Keratinocyte (primary cell): ENCODE measurements around the gene ADARB2. TPM values are rescaled to one million over a fixed set of nuclear protein-coding genes. Genes with fewer than 3 reads are reported as not detected.

Experiments used
- DNase-seq: peaks from one replicate; pipeline ENCODE4 v3.0.0-alpha.2; 2011; ENCODE audit warnings: low read depth, missing footprints, low spot score
- FAIRE-seq: peaks from 2 replicates; lab custom pipeline; 2011; peaks lifted over from hg19 to GRCh38; lab: Jason Lieb, UNC
- H2AFZ ChIP-seq: 2 replicates; pipeline ENCODE4 v1.6.0; 2012; ENCODE audit warnings: low read length, control low read depth, inconsistent platforms; ENCODE audit not compliant: control insufficient read depth
- H3K27ac ChIP-seq: 2 replicates; pipeline ENCODE4 v1.5.1; 2011; ENCODE audit warnings: low read length; ENCODE audit not compliant: control insufficient read depth, insufficient read depth
- H3K27me3 ChIP-seq: 3 replicates; pipeline ENCODE4 v1.6.0; 2011; ENCODE audit warnings: low read length; ENCODE audit not compliant: control insufficient read depth, insufficient read depth; ENCODE audit errors: extremely low read depth
- H3K36me3 ChIP-seq, 2 experiments: 2 replicates in 1 of 2; 3 replicates in 1 of 2; pipeline ENCODE4 v1.5.1; 2011; ENCODE audit warnings: low read length in 2 of 2, mild to moderate bottlenecking in 1 of 2; ENCODE audit not compliant: control insufficient read depth in 2 of 2, insufficient read depth in 2 of 2; ENCODE audit errors: extremely low read depth in 1 of 2
- H3K4me1 ChIP-seq: 3 replicates; pipeline ENCODE4 v1.5.1; 2011; ENCODE audit warnings: low read length; ENCODE audit not compliant: control insufficient read depth, insufficient read depth; ENCODE audit errors: extremely low read depth
- H3K4me2 ChIP-seq: 3 replicates; pipeline ENCODE4 v1.6.0; 2011; ENCODE audit warnings: low read depth, low read length; ENCODE audit not compliant: control insufficient read depth, insufficient read depth; ENCODE audit errors: extremely low read depth
- H3K4me3 ChIP-seq, 3 experiments: fragments of 200-600 bp in 1 of 3; sonication (generic) in 1 of 3; 2 replicates in 2 of 3; 3 replicates in 1 of 3; pipeline ENCODE4 v1.5.1; 2011 to 2016; ENCODE audit warnings: low read length in 3 of 3, mild to moderate bottlenecking in 3 of 3, control low read depth in 2 of 3, inconsistent platforms in 1 of 3, low read depth in 1 of 3, mixed read lengths in 1 of 3, mixed run types in 1 of 3, moderate library complexity in 1 of 3; ENCODE audit not compliant: control insufficient read depth in 2 of 3, insufficient read depth in 2 of 3; ENCODE audit errors: extremely low read depth in 1 of 3
- H3K79me2 ChIP-seq: 2 replicates; pipeline ENCODE4 v1.6.0; 2012; ENCODE audit warnings: low read length; ENCODE audit not compliant: control insufficient read depth, insufficient read depth
- H3K9ac ChIP-seq: 3 replicates; pipeline ENCODE4 v1.6.0; 2011; ENCODE audit warnings: low read length; ENCODE audit not compliant: control insufficient read depth, insufficient read depth; ENCODE audit errors: extremely low read depth
- H3K9me1 ChIP-seq: 3 replicates; pipeline ENCODE4 v1.6.0; 2011; ENCODE audit warnings: low read length; ENCODE audit not compliant: control insufficient read depth, insufficient read depth; ENCODE audit errors: extremely low read depth
- H3K9me3 ChIP-seq: 2 replicates; pipeline ENCODE4 v1.5.1; 2012; ENCODE audit warnings: low read depth, low read length; ENCODE audit not compliant: control insufficient read depth
- H4K20me1 ChIP-seq: 3 replicates; pipeline ENCODE4 v1.6.0; 2011; ENCODE audit warnings: low read length; ENCODE audit not compliant: control insufficient read depth, insufficient read depth; ENCODE audit errors: extremely low read depth
- EZH2 ChIP-seq: IDR thresholded peaks from one replicate; pipeline ENCODE4 v1.6.1; 2012; ENCODE audit warnings: inconsistent platforms, mild to moderate bottlenecking, low read length, moderate library complexity
- dilution Hi-C: fragments of 300-500 bp; cut with MboI; formaldehyde crosslinking; loops from one replicate; pipeline ENCODE4 v1.7.0; 2020; ENCODE audit warnings: low sequenced_read_pairs; ENCODE audit not compliant: extremely low pct_ligation_motif_present
- polyA plus RNA-seq, 5 experiments: library from polyadenylated mRNA; depleted of rRNA in 3 of 5; stranded (reverse) in 3 of 5; stranded (forward) in 1 of 5; unstranded in 1 of 5; fragments of >200 nt; gene quantifications; 1 replicate in 1 of 5; 2 replicates in 3 of 5; 3 replicates in 1 of 5; pipeline versions ENCODE4 v1.2.1 to v1.2.3, GENCODE V29; 2011 to 2012; ENCODE audit warnings: missing spikeins in 2 of 5, low read depth in 1 of 5, low replicate concordance in 1 of 5
- TF ChIP-seq, protein P1 (sequence below), 3 experiments: IDR thresholded peaks in 1 of 3; conservative IDR thresholded peaks in 1 of 3; optimal IDR thresholded peaks in 1 of 3; 2 replicates in 2 of 3; 3 replicates in 1 of 3; pipeline versions ENCODE3 to v1.5.1; 2011; ENCODE audit warnings: low read length in 3 of 3, mild to moderate bottlenecking in 3 of 3, moderate library complexity in 2 of 3, control low read depth in 1 of 3, inconsistent platforms in 1 of 3; ENCODE audit not compliant: insufficient read depth in 2 of 3; ENCODE audit errors: extremely low read depth in 1 of 3

ADARB2 gene
- polyA plus RNA-seq, 1 donor (not counting 4 experiments of a cell fraction or from before 2014, with no cell fraction given): not detected

- no peak for FAIRE-seq
- H3K9ac ChIP-seq: no peak overlapping the region
- no peaks in the 10 kb centered on the region for H3K4me1 ChIP-seq
- no peaks in the 10 kb centered on the region for H3K9me1 ChIP-seq
- H3K4me2 ChIP-seq: no peak overlapping the region
- no peak for TF ChIP-seq EZH2
- TF ChIP-seq, protein P1, sequence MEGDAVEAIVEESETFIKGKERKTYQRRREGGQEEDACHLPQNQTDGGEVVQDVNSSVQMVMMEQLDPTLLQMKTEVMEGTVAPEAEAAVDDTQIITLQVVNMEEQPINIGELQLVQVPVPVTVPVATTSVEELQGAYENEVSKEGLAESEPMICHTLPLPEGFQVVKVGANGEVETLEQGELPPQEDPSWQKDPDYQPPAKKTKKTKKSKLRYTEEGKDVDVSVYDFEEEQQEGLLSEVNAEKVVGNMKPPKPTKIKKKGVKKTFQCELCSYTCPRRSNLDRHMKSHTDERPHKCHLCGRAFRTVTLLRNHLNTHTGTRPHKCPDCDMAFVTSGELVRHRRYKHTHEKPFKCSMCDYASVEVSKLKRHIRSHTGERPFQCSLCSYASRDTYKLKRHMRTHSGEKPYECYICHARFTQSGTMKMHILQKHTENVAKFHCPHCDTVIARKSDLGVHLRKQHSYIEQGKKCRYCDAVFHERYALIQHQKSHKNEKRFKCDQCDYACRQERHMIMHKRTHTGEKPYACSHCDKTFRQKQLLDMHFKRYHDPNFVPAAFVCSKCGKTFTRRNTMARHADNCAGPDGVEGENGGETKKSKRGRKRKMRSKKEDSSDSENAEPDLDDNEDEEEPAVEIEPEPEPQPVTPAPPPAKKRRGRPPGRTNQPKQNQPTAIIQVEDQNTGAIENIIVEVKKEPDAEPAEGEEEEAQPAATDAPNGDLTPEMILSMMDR (optimal IDR thresholded peaks at IDR 0.05 in 1 of 3, IDR thresholded peaks at IDR 0.05 in 1 of 3, conservative IDR thresholded peaks at IDR 0.05 in 1 of 3; ENCODE audit: extremely low read depth in 1 of 3, insufficient read depth in 2 of 3, low read length in 3 of 3): no peak
- DNase-seq: no peak
- no peak overlapping the region for H2AFZ ChIP-seq
- no peak overlapping the region for H3K27ac ChIP-seq
- H3K9me3 ChIP-seq: no peaks in the 10 kb centered on the region
- H3K36me3 ChIP-seq: no peaks in the 10 kb centered on the region
- no peaks in the 10 kb centered on the region for H3K27me3 ChIP-seq
- dilution Hi-C loops: no loop called here
- H4K20me1 ChIP-seq: no peaks in the 10 kb centered on the region
- H3K4me3 ChIP-seq: no peak overlapping the region
- H3K79me2 ChIP-seq: no peaks in the 10 kb centered on the region
Observed at GRCh38 chr10:1141261-1141660, 596.1 kb downstream of the ADARB2 start.

- H3K4me1 ChIP-seq: no peaks in the 10 kb centered on the region
- dilution Hi-C loops: no loop called here
- H3K27me3 ChIP-seq: no peaks in the 10 kb centered on the region
- no peaks in the 10 kb centered on the region for H4K20me1 ChIP-seq
- no peaks in the 10 kb centered on the region for H3K9me3 ChIP-seq
- H3K9ac ChIP-seq: no peak overlapping the region
- H3K79me2 ChIP-seq: no peaks in the 10 kb centered on the region
- no peak for TF ChIP-seq EZH2
- TF ChIP-seq, protein P1 (optimal IDR thresholded peaks at IDR 0.05 in 1 of 3, IDR thresholded peaks at IDR 0.05 in 1 of 3, conservative IDR thresholded peaks at IDR 0.05 in 1 of 3; ENCODE audit: extremely low read depth in 1 of 3, insufficient read depth in 2 of 3, low read length in 3 of 3): no peak
- no peak overlapping the region for H3K4me2 ChIP-seq
- no peak overlapping the region for H3K27ac ChIP-seq
- DNase-seq: no peak
- H2AFZ ChIP-seq: no peak overlapping the region
- FAIRE-seq: no peak
- H3K9me1 ChIP-seq: no peaks in the 10 kb centered on the region
- no peak overlapping the region for H3K4me3 ChIP-seq
- H3K36me3 ChIP-seq: peaks cover 0 to 1% of the 10 kb centered on the region in 2 experiments
Observed at GRCh38 chr10:1138529-1138928, 598.8 kb downstream of the ADARB2 start.
